ENCODE data around the gene POU2F2. TPM values are rescaled to one million over a fixed set of nuclear protein-coding genes. Genes with fewer than 3 reads are reported as not detected.

Gene POU2F2
- total and polyA plus RNA-seq, 10 of the 15 experiments (the other 5 are each of a cell fraction or from before 2014, with no cell fraction given), result 4.4 to 62.4 (median 37.9) TPM

- intact Hi-C loops (cut with micrococcal nuclease; ENCODE audit: unreplicated experiment), result loop anchor here (5.0 kb wide), 4 partner anchors 63 to 163 kb away; partner anchors contain the start of gene GSK3A
- no peak for ATAC-seq
- H4K20me1 ChIP-seq (ENCODE audit: control insufficient read depth, insufficient read depth), result no peaks in the 10 kb centered on the region
Observed at GRCh38 chr19:42134535-42135070, 2.4 kb upstream of the POU2F2 start.

More at GRCh38 chr19:42134535-42135070, 2.4 kb upstream of the POU2F2 start:
- ChIA-PET RAD21 (ENCODE audit: unreplicated experiment) (interaction anchor here (2.6 kb wide), 1 partner anchor 145 kb away, joined by 9 read pairs; no protein-coding TSS in a partner anchor), POLR2A (no interaction called here), SMC1A (ENCODE audit: uncharacterized antibody, unreplicated experiment) (interaction anchor here (0.9 to 1.1 kb wide), 2 partner anchors 53 to 108 kb away, joined by 3 read pairs; no protein-coding TSS in a partner anchor), CTCF (interaction anchor here (1.6 to 3.4 kb wide), 4 partner anchors 20 to 145 kb away, joined by 4 to 51 read pairs (median 10); no protein-coding TSS in a partner anchor)
- Histone ChIP-seq H2AFZ (ENCODE audit: control insufficient read depth, low read depth, low read length) (no peak overlapping the region), H3K9ac (ENCODE audit: control insufficient read depth, insufficient read depth, low read length) (no peak overlapping the region), H3K27ac (ENCODE audit: control insufficient read depth, insufficient read depth) (no peak overlapping the region), H3K4me2 (ENCODE audit: control insufficient read depth, insufficient read depth) (no peak overlapping the region), H3K9me3 (replicated peaks; ENCODE audit: control insufficient read depth, insufficient read depth, low read length) (no peaks in the 10 kb centered on the region), H3K79me2 (ENCODE audit: control insufficient read depth, insufficient read depth, low read length) (peaks cover 32% of the 10 kb centered on the region), H3K4me1 (ENCODE audit: control insufficient read depth, insufficient read depth, low read length) (peaks cover 14% of the 10 kb centered on the region), H3K4me3 (no peak overlapping the region), H3K27me3 (replicated peaks in 1 of 2; ENCODE audit: control insufficient read depth in 2 of 2, insufficient read depth in 2 of 2, low read length in 1 of 2) (no peaks in the 10 kb centered on the region), H3K36me3 (ENCODE audit: control insufficient read depth in 2 of 2, insufficient read depth in 2 of 2, low read length in 1 of 2) (no peaks in the 10 kb centered on the region)
- no peak for DNase-seq (ENCODE audit: low read depth, low spot score)
- FAIRE-seq, result no peak
- no peak for TF ChIP-seq PKNOX1 (IDR thresholded peaks at IDR 0.05)
- no peak for TF ChIP-seq RCOR1 (conservative IDR thresholded peaks at IDR 0.05; ENCODE audit: low read depth, low read length)
- no peak for TF ChIP-seq FOXM1 (IDR thresholded peaks at IDR 0.05; ENCODE audit: low read depth, low read length)
- no peak for TF ChIP-seq HSF1 (IDR thresholded peaks at IDR 0.05; ENCODE audit: low read depth, low read length)
- TF ChIP-seq WRNIP1 (IDR thresholded peaks at IDR 0.05; ENCODE audit: borderline replicate concordance, low read depth, low read length), result no peak
- TF ChIP-seq CBX3 (IDR thresholded peaks at IDR 0.05; ENCODE audit: borderline replicate concordance, low read depth), result no peak
- TF ChIP-seq NFXL1 (IDR thresholded peaks at IDR 0.05; ENCODE audit: borderline replicate concordance), result no peak
- no peak for TF ChIP-seq MEF2B (IDR thresholded peaks at IDR 0.05; ENCODE audit: partially characterized antibody, poor library complexity, severe bottlenecking)
- TF ChIP-seq RB1 (IDR thresholded peaks at IDR 0.05; ENCODE audit: borderline replicate concordance), result no peak
- WGBS (ENCODE audit: insufficient coverage, insufficient replicate concordance, low lambda C conversion rate, missing lambda C conversion rate), result 81% methylated on average over 23 of the region's 26 CpGs
- in situ Hi-C loops (cut with MboI), result loop anchor here (5.0 kb wide), 1 partner anchor 143 kb away; no protein-coding TSS in a partner anchor
- BruUV-seq (replicated peaks), result no TSS peak

Data from GM12878 (cell line).